HCT116 (cell line): ENCODE measurements around the gene DHCR7.

Source experiments
- POLR2A ChIP-seq: IDR thresholded peaks from 2 replicates; pipeline ENCODE4 v1.7.0; 2011; ENCODE audit warnings: borderline replicate concordance; ENCODE audit not compliant: insufficient read depth, insufficient read length; ENCODE audit errors: extremely low read depth
- ZFX ChIP-seq: fragments of 450-650 bp; IDR thresholded peaks from 2 replicates; pipeline ENCODE4 v1.6.1; 2017
- TF ChIP-seq, protein P1 (sequence below), 3 experiments: fragments of 200-600 bp in 1 of 3; sonication (generic) in 1 of 3; IDR thresholded peaks in 2 of 3; conservative IDR thresholded peaks in 1 of 3; 2 replicates each; pipeline ENCODE4 v1.5.1; 2012 to 2017; ENCODE audit warnings: low read depth in 2 of 3, low read length in 2 of 3, antibody characterized with exemption in 1 of 3, borderline replicate concordance in 1 of 3, control low read depth in 1 of 3, mild to moderate bottlenecking in 1 of 3, mixed read lengths in 1 of 3, mixed run types in 1 of 3, moderate library complexity in 1 of 3; ENCODE audit not compliant: insufficient read depth in 1 of 3
- TF ChIP-seq, protein P2 (sequence below): IDR thresholded peaks from 2 replicates; pipeline ENCODE4 v1.6.1; 2012

DNA sequence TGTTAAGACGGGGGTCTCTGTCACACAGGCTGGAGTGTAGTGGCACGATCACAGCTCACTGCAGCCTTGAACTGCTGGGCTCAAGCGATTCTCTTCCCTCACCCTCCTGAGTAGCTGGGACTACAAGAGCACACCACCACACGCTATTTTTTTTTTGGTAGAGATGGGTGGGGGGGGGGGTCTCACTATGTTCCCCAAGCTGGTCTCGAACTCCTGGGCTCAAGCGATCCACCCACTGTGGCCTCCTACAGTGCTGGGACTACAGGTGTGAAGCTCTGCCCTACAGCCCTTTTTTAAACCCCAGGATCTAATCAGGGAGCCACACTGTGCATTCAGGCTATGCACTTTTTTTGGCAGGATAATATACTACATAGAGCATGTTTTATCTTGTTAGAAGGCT, 1.4 kb upstream of the DHCR7 start:
- TF ChIP-seq POLR2A (no peak), ZFX (no peak)
- TF ChIP-seq, protein P1, sequence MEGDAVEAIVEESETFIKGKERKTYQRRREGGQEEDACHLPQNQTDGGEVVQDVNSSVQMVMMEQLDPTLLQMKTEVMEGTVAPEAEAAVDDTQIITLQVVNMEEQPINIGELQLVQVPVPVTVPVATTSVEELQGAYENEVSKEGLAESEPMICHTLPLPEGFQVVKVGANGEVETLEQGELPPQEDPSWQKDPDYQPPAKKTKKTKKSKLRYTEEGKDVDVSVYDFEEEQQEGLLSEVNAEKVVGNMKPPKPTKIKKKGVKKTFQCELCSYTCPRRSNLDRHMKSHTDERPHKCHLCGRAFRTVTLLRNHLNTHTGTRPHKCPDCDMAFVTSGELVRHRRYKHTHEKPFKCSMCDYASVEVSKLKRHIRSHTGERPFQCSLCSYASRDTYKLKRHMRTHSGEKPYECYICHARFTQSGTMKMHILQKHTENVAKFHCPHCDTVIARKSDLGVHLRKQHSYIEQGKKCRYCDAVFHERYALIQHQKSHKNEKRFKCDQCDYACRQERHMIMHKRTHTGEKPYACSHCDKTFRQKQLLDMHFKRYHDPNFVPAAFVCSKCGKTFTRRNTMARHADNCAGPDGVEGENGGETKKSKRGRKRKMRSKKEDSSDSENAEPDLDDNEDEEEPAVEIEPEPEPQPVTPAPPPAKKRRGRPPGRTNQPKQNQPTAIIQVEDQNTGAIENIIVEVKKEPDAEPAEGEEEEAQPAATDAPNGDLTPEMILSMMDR (IDR thresholded peaks at IDR 0.05 in 2 of 3, conservative IDR thresholded peaks at IDR 0.05 in 1 of 3; ENCODE audit: borderline replicate concordance in 1 of 3, insufficient read depth in 1 of 3, low read depth in 2 of 3, low read length in 2 of 3), result no peak
- TF ChIP-seq, protein P2, sequence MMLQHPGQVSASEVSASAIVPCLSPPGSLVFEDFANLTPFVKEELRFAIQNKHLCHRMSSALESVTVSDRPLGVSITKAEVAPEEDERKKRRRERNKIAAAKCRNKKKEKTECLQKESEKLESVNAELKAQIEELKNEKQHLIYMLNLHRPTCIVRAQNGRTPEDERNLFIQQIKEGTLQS, result no peak
